ENCODE measurements around the gene INTS11.

Gene INTS11

GRCh38 chr1:1302951-1303509 lies 21.4 kb downstream of the INTS11 start:
- Histone ChIP-seq H3K9ac (ENCODE audit: low read depth, low read length) (no peak overlapping the region), H3K27me3 (ENCODE audit: insufficient read depth, low read length, poor library complexity) (no peaks in the 10 kb centered on the region), H3K9me3 (ENCODE audit: insufficient read depth, low read length, severe bottlenecking) (no peaks in the 10 kb centered on the region), H3K4me2 (ENCODE audit: insufficient read depth, low read length) (no peak overlapping the region), H2AFZ (ENCODE audit: low read depth, low read length) (no peak overlapping the region), H4K20me1 (ENCODE audit: insufficient read depth, low read length) (peaks cover 66% of the 10 kb centered on the region), H3K36me3 (ENCODE audit: insufficient read depth, low read length) (peaks cover 5% of the 10 kb centered on the region; the same call in 1 of the 2 replicates), H3K27ac (ENCODE audit: low read length) (no peak overlapping the region), H3K4me3 (ENCODE audit: low read depth in 1 of 2, low read length in 2 of 2) (no peak overlapping the region), H3K79me2 (ENCODE audit: insufficient read depth, low read length) (peaks cover 39% of the 10 kb centered on the region), H3K4me1 (ENCODE audit: insufficient read depth, low read length) (peaks cover 26% of the 10 kb centered on the region)
- TF ChIP-seq, protein P1, sequence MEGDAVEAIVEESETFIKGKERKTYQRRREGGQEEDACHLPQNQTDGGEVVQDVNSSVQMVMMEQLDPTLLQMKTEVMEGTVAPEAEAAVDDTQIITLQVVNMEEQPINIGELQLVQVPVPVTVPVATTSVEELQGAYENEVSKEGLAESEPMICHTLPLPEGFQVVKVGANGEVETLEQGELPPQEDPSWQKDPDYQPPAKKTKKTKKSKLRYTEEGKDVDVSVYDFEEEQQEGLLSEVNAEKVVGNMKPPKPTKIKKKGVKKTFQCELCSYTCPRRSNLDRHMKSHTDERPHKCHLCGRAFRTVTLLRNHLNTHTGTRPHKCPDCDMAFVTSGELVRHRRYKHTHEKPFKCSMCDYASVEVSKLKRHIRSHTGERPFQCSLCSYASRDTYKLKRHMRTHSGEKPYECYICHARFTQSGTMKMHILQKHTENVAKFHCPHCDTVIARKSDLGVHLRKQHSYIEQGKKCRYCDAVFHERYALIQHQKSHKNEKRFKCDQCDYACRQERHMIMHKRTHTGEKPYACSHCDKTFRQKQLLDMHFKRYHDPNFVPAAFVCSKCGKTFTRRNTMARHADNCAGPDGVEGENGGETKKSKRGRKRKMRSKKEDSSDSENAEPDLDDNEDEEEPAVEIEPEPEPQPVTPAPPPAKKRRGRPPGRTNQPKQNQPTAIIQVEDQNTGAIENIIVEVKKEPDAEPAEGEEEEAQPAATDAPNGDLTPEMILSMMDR (IDR thresholded peaks at IDR 0.05; ENCODE audit: borderline replicate concordance, extremely low read depth, low read length, poor library complexity, severe bottlenecking), result no peak
- no peak for TF ChIP-seq EZH2 (IDR thresholded peaks at IDR 0.05; ENCODE audit: borderline replicate concordance, low read depth, low read length, severe bottlenecking)
- no peak for ATAC-seq (ENCODE audit: insufficient read depth, low read depth)
- DNase-seq, result no peak

DNA sequence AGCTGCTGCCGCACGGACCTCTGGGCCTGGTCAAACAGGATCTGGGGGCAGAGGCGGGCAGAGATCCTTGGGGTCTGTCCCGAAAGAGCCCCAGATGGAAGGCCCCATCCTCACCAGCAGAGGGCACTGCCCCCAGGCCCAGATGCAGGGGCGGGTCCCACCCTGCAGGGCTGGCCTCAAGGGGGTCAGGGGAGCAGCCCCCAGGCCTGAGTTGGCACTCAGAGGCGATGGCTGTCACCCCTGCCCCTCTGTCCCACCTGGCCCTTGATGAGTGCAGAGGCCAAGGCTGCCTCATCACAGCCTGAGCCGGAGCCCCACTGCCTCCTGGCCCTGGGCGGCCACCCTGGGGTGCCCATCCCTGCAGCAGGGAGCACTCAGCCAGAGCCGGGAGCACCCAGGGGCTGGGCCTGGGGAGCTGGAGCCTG lies 22.4 kb downstream of the INTS11 start:
- Histone ChIP-seq H3K79me2 (ENCODE audit: insufficient read depth, low read length) (peaks cover 33% of the 10 kb centered on the region), H3K27ac (ENCODE audit: low read length) (no peak overlapping the region), H3K4me1 (ENCODE audit: insufficient read depth, low read length) (peaks cover 23% of the 10 kb centered on the region), H3K9ac (ENCODE audit: low read depth, low read length) (no peak overlapping the region), H4K20me1 (ENCODE audit: insufficient read depth, low read length) (peaks cover 69% of the 10 kb centered on the region), H3K4me3 (ENCODE audit: low read depth in 1 of 2, low read length in 2 of 2) (no peak overlapping the region), H3K36me3 (ENCODE audit: insufficient read depth, low read length) (peaks cover 8% of the 10 kb centered on the region; the same call in 1 of the 2 replicates), H3K4me2 (ENCODE audit: insufficient read depth, low read length) (no peak overlapping the region), H3K27me3 (ENCODE audit: insufficient read depth, low read length, poor library complexity) (no peaks in the 10 kb centered on the region), H3K9me3 (ENCODE audit: insufficient read depth, low read length, severe bottlenecking) (no peaks in the 10 kb centered on the region), H2AFZ (ENCODE audit: low read depth, low read length) (no peak overlapping the region)
- ATAC-seq (ENCODE audit: insufficient read depth, low read depth) (no peak), DNase-seq (peak; percentile 28)
- TF ChIP-seq EZH2 (IDR thresholded peaks at IDR 0.05; ENCODE audit: borderline replicate concordance, low read depth, low read length, severe bottlenecking), result no peak
- TF ChIP-seq, protein P1 (IDR thresholded peaks at IDR 0.05; ENCODE audit: borderline replicate concordance, extremely low read depth, low read length, poor library complexity, severe bottlenecking), result peak; percentile 64

- Histone ChIP-seq H3K79me2 (ENCODE audit: insufficient read depth, low read length) (peaks cover 17% of the 10 kb centered on the region), H3K27ac (ENCODE audit: low read length) (no peak overlapping the region), H3K27me3 (ENCODE audit: insufficient read depth, low read length, poor library complexity) (no peaks in the 10 kb centered on the region), H4K20me1 (ENCODE audit: insufficient read depth, low read length) (peaks cover 60% of the 10 kb centered on the region), H3K9ac (ENCODE audit: low read depth, low read length) (no peak overlapping the region), H3K9me3 (ENCODE audit: insufficient read depth, low read length, severe bottlenecking) (no peaks in the 10 kb centered on the region), H2AFZ (ENCODE audit: low read depth, low read length) (no peak overlapping the region), H3K4me1 (ENCODE audit: insufficient read depth, low read length) (peaks cover 6% of the 10 kb centered on the region), H3K36me3 (ENCODE audit: insufficient read depth, low read length) (peaks cover 13% of the 10 kb centered on the region; the same call in 1 of the 2 replicates), H3K4me3 (ENCODE audit: low read depth in 1 of 2, low read length in 2 of 2) (no peak overlapping the region), H3K4me2 (ENCODE audit: insufficient read depth, low read length) (no peak overlapping the region)
- DNase-seq (no peak), ATAC-seq (ENCODE audit: insufficient read depth, low read depth) (no peak)
- TF ChIP-seq, protein P1 (IDR thresholded peaks at IDR 0.05; ENCODE audit: borderline replicate concordance, extremely low read depth, low read length, poor library complexity, severe bottlenecking), result no peak
- TF ChIP-seq EZH2 (IDR thresholded peaks at IDR 0.05; ENCODE audit: borderline replicate concordance, low read depth, low read length, severe bottlenecking), result no peak
Observed at GRCh38 chr1:1300352-1300739, 24.1 kb downstream of the INTS11 start.
